K562 (cell line): ENCODE measurements around the gene GRAMD2B. TPM values are rescaled to one million over a fixed set of nuclear protein-coding genes. Genes with fewer than 3 reads are reported as not detected.

Experiments
- ATAC-seq: fragments of 200-7000 bp; cut with Tn5 transposase; 3 replicates; pipeline ENCODE4 v1.9.1; 2020; ENCODE audit warnings: moderate library complexity
- BruUV-seq: library from RNA; stranded (reverse); fragments of 400-500 nt; replicated peaks from 2 replicates; lab custom pipeline; 2021; lab: Mats Ljungman, UMichigan
- CTCF ChIA-PET: fragments of 300-600 bp; formaldehyde crosslinking; extraction: SDS; loops from one replicate; lab custom pipeline; 2021; ENCODE audit warnings: low intra/inter-chr PET ratio; lab: Yijun Ruan, JAX
- POLR2A ChIA-PET: fragments of 300-600, 350-650 bp; sonication (Branson Sonifier 250); formaldehyde crosslinking; extraction: SDS; loops from one replicate; lab custom pipeline; 2021; ENCODE audit warnings: antibody characterized with exemption, inconsistent platforms; lab: Yijun Ruan, JAX
- DNase-seq, 4 experiments: peaks; one replicate each; pipeline versions ENCODE4 v3.0.0 to v3.0.0-alpha.2; 2011 to 2018; ENCODE audit warnings: low spot score in 3 of 4, mixed read lengths in 3 of 4; ENCODE audit errors: extremely low read depth in 1 of 4
- FAIRE-seq: peaks from 2 replicates; lab custom pipeline; 2011; peaks lifted over from hg19 to GRCh38; lab: Jason Lieb, UNC
- H2AFZ ChIP-seq: 2 replicates; pipeline ENCODE4 v1.6.0; 2011; ENCODE audit warnings: low read depth, low read length, control low read depth, inconsistent platforms
- H3K27ac ChIP-seq: fragments of 200-600 bp; 3 replicates; pipeline ENCODE4 v1.8.0; 2011; ENCODE audit warnings: low read depth, mild to moderate bottlenecking, control low read depth, inconsistent platforms, low read length, moderate library complexity, mixed read lengths; ENCODE audit errors: extremely low read depth
- H3K27me3 ChIP-seq, 2 experiments: fragments of 300-600 bp in 1 of 2; 2 replicates in 1 of 2; 3 replicates in 1 of 2; pipeline versions ENCODE4 v1.6.0 to v1.8.0; 2011; ENCODE audit warnings: inconsistent platforms in 2 of 2, low read length in 2 of 2, mild to moderate bottlenecking in 1 of 2, mixed read lengths in 1 of 2, moderate library complexity in 1 of 2; ENCODE audit not compliant: control insufficient read depth in 2 of 2, insufficient read depth in 2 of 2
- H3K36me3 ChIP-seq: fragments of 300-600 bp; 3 replicates; pipeline ENCODE4 v1.8.0; 2011; ENCODE audit warnings: mild to moderate bottlenecking, low read length, inconsistent platforms; ENCODE audit not compliant: control insufficient read depth, insufficient read depth
- H3K4me1 ChIP-seq, 2 experiments: fragments of 200-600 bp in 1 of 2; replicated peaks in 1 of 2; 2 replicates in 1 of 2; 3 replicates in 1 of 2; pipeline versions ENCODE4 v1.5.1 to v1.8.0; 2011; ENCODE audit warnings: inconsistent platforms in 2 of 2, low read length in 2 of 2, mild to moderate bottlenecking in 1 of 2, mixed read lengths in 1 of 2, moderate library complexity in 1 of 2; ENCODE audit not compliant: control insufficient read depth in 2 of 2, insufficient read depth in 2 of 2
- H3K4me2 ChIP-seq: 2 replicates; pipeline ENCODE4 v1.6.1; 2011; ENCODE audit warnings: low read length, control low read depth, inconsistent platforms, mixed read lengths; ENCODE audit not compliant: insufficient read depth
- H3K4me3 ChIP-seq: fragments of 200-600 bp; sonication (generic), shearing (Covaris generic); 2 replicates; pipeline ENCODE4 v1.5.1; 2016; ENCODE audit warnings: control low read depth, inconsistent platforms
- H3K79me2 ChIP-seq: fragments of 200-600 bp; 3 replicates; pipeline ENCODE4 v1.8.0; 2011; ENCODE audit warnings: low read length, inconsistent platforms; ENCODE audit not compliant: control insufficient read depth, insufficient read depth
- H3K9ac ChIP-seq, 2 experiments: 2 replicates each; pipeline versions ENCODE4 v1.6.0 to v1.6.1; 2011; ENCODE audit warnings: low read depth in 2 of 2, low read length in 2 of 2, control low read depth in 1 of 2, inconsistent platforms in 1 of 2, mild to moderate bottlenecking in 1 of 2, mixed read lengths in 1 of 2; ENCODE audit not compliant: insufficient read depth in 1 of 2
- H3K9me1 ChIP-seq: one replicate; pipeline ENCODE4 v1.6.0; 2011; ENCODE audit warnings: inconsistent platforms, mild to moderate bottlenecking, low read length, moderate library complexity; ENCODE audit not compliant: control insufficient read depth, insufficient read depth
- H3K9me3 ChIP-seq: replicated peaks from 2 replicates; pipeline ENCODE4 v1.5.1; 2011; ENCODE audit warnings: low read depth, low read length, inconsistent platforms; ENCODE audit not compliant: control insufficient read depth, insufficient read depth
- H4K20me1 ChIP-seq: replicated peaks from 2 replicates; pipeline ENCODE4 v1.6.1; 2011; ENCODE audit warnings: low read length, inconsistent platforms, mixed read lengths; ENCODE audit not compliant: control insufficient read depth, insufficient read depth
- ATF1 ChIP-seq, 2 experiments: fragments of 450-650 bp in 1 of 2; IDR thresholded peaks; 2 replicates each; pipeline ENCODE4 v1.6.1; 2016; ENCODE audit warnings: missing compliant biosample characterization in 1 of 2, missing genetic modification characterization in 1 of 2
- BCL6 ChIP-seq: fragments of 250-450 bp; sonication (Bioruptor Pico); IDR thresholded peaks from 2 replicates; pipeline ENCODE4 v1.4.0; 2020
- CCNT2 ChIP-seq: IDR thresholded peaks from 2 replicates; pipeline ENCODE4 v1.6.1; 2011; ENCODE audit warnings: borderline replicate concordance, low read depth, mild to moderate bottlenecking, moderate library complexity, mixed read lengths, low read length; ENCODE audit not compliant: insufficient read length; ENCODE audit errors: extremely low read depth
- CEBPB ChIP-seq: fragments of 450-650 bp; IDR thresholded peaks from 2 replicates; pipeline ENCODE4 v1.6.1; 2016; ENCODE audit warnings: missing genetic modification characterization, missing compliant biosample characterization
- ETV6 ChIP-seq, 3 experiments: fragments of 150-350 bp in 1 of 3; sonication (generic) in 1 of 3; formaldehyde crosslinking in 1 of 3; IDR thresholded peaks; 2 replicates each; pipeline versions ENCODE4 v1.6.1 to v1.8.0; 2014 to 2022; ENCODE audit warnings: borderline replicate concordance in 2 of 3, low read depth in 2 of 3, antibody characterized with exemption in 1 of 3, low read length in 1 of 3, mild to moderate bottlenecking in 1 of 3, missing genetic modification reagents in 1 of 3
- FOXP1 ChIP-seq: sonication (generic); formaldehyde crosslinking; IDR thresholded peaks from 2 replicates; pipeline ENCODE4 v1.8.0; 2022; ENCODE audit warnings: mild to moderate bottlenecking, missing genetic modification reagents
- KAT7 ChIP-seq: sonication (generic); formaldehyde crosslinking; IDR thresholded peaks from 2 replicates; pipeline ENCODE4 v1.8.0; 2022; ENCODE audit warnings: missing genetic modification reagents, mild to moderate bottlenecking, borderline replicate concordance
- MTA2 ChIP-seq: fragments of 450-650 bp; IDR thresholded peaks from 2 replicates; pipeline ENCODE4 v1.6.1; 2016; ENCODE audit warnings: low read depth
- PTTG1 ChIP-seq: fragments of 450-650 bp; IDR thresholded peaks from 2 replicates; pipeline ENCODE4 v1.6.1; 2016; ENCODE audit warnings: low read depth, mild to moderate bottlenecking, missing genetic modification characterization, missing compliant biosample characterization
- RCOR1 ChIP-seq, 2 experiments: IDR thresholded peaks; 2 replicates each; pipeline ENCODE4 v1.6.1; 2012; ENCODE audit warnings: low read depth in 2 of 2, low read length in 2 of 2, borderline replicate concordance in 1 of 2, improper control_type of control experiment in 1 of 2
- TFAP4 ChIP-seq: sonication (generic); formaldehyde crosslinking; IDR thresholded peaks from 2 replicates; pipeline ENCODE4 v1.8.0; 2022; ENCODE audit warnings: missing genetic modification reagents, mild to moderate bottlenecking, moderate library complexity, borderline replicate concordance
- ZBTB8A ChIP-seq: fragments of 450-650 bp; IDR thresholded peaks from 2 replicates; pipeline ENCODE4 v1.6.1; 2018; ENCODE audit warnings: mild to moderate bottlenecking, moderate library complexity; ENCODE audit not compliant: partially characterized antibody
- ZMIZ1 ChIP-seq, 2 experiments: fragments of 150-350 bp in 1 of 2; IDR thresholded peaks; 2 replicates each; pipeline ENCODE4 v1.6.1; 2012 to 2016; ENCODE audit warnings: low read depth in 2 of 2, low read length in 2 of 2, mild to moderate bottlenecking in 1 of 2, moderate library complexity in 1 of 2
- ZNF224 ChIP-seq: sonication (generic); formaldehyde crosslinking; IDR thresholded peaks from 2 replicates; pipeline ENCODE4 v1.8.0; 2022; ENCODE audit warnings: mild to moderate bottlenecking, missing genetic modification reagents
- ZNF282 ChIP-seq: sonication (generic); formaldehyde crosslinking; IDR thresholded peaks from 2 replicates; pipeline ENCODE4 v1.8.1; 2023; ENCODE audit warnings: missing genetic modification reagents
- ZNF449 ChIP-seq: fragments of 250-450 bp; sonication (Bioruptor Pico); IDR thresholded peaks from 2 replicates; pipeline ENCODE4 v1.8.0; 2022; ENCODE audit warnings: moderate library complexity, mild to moderate bottlenecking, inconsistent platforms
- ZNF780A ChIP-seq: fragments of 250-450 bp; sonication (Bioruptor Pico); IDR thresholded peaks from 2 replicates; pipeline ENCODE4 v1.5.0; 2021; ENCODE audit warnings: mild to moderate bottlenecking
- in situ Hi-C: fragments of 300-500 bp; cut with MboI; formaldehyde crosslinking; loops from 4 replicates; pipeline ENCODE4 v1.15.0; 2018; ENCODE audit warnings: inconsistent platforms, mixed read lengths
- intact Hi-C: fragments of 100-400 bp; cut with micrococcal nuclease; formaldehyde crosslinking; loops from 2 replicates; pipeline ENCODE4 v1.14.2; 2022
- polyA plus RNA-seq, 8 experiments: library from polyadenylated mRNA; depleted of rRNA in 4 of 8; stranded (reverse) in 5 of 8; unstranded in 3 of 8; fragments of >200 nt; fragmentation: Nextera tagmentation in 2 of 8; fragmentation: Illumina TruSeq in 1 of 8; extraction: Ambion mirVana in 2 of 8; extraction: Trizol in 1 of 8; gene quantifications; 2 replicates each; pipeline versions ENCODE4 v1.2.1 to v1.2.3, GENCODE V29; 2011 to 2014; ENCODE audit warnings: inconsistent platforms in 1 of 8, missing spikeins in 1 of 8
- total RNA-seq, 7 experiments: library from RNA; depleted of rRNA in 6 of 7; stranded (reverse); fragments of >200 nt in 6 of 7; fragmentation: Illumina TruSeq in 2 of 7; extraction: Trizol in 2 of 7; gene quantifications; 2 replicates each; pipeline versions ENCODE4 v1.2.1 to v1.2.3, GENCODE V29; 2011 to 2021; ENCODE audit warnings: low replicate concordance in 1 of 7

The GRAMD2B gene
- total and polyA plus RNA-seq, 9 of the 15 experiments (the other 6 are each of a cell fraction or from before 2014, with no cell fraction given): 0.32 to 4.2 (median 1.4) TPM

- no peak for TF ChIP-seq ZNF449
- no peak for TF ChIP-seq RCOR1 (IDR thresholded peaks at IDR 0.05; ENCODE audit: borderline replicate concordance in 1 of 2, low read depth in 2 of 2, low read length in 2 of 2)
- TF ChIP-seq FOXP1 (CRISPR knock-in tag): no peak
- no peak for TF ChIP-seq BCL6 (CRISPR knock-in tag)
- TF ChIP-seq ZBTB8A: no peak
- no peak for TF ChIP-seq ZNF282 (CRISPR knock-in tag)
- no peak for TF ChIP-seq ZNF224 (CRISPR knock-in tag)
- TF ChIP-seq MTA2: no peak
- TF ChIP-seq CCNT2: no peak
- TF ChIP-seq CEBPB: no peak
Measured at GRCh38 chr5:126428421-126428820, 5.2 kb downstream of the GRAMD2B start (continued).

- no peak overlapping the region for H3K4me3 ChIP-seq
- no peaks in the 10 kb centered on the region for H3K27me3 ChIP-seq
- no peak overlapping the region for H3K9ac ChIP-seq
- intact Hi-C loops: no loop called here
- ChIA-PET CTCF (no interaction called here), POLR2A (no interaction called here)
- no peak overlapping the region for H2AFZ ChIP-seq
- no peak for FAIRE-seq
- H3K36me3 ChIP-seq: no peaks in the 10 kb centered on the region
- H4K20me1 ChIP-seq: no peaks in the 10 kb centered on the region
- DNase-seq: no peak
- no peak for ATAC-seq
- H3K27ac ChIP-seq: no peak overlapping the region
- H3K79me2 ChIP-seq: no peaks in the 10 kb centered on the region
- in situ Hi-C loops: no loop called here
- H3K9me1 ChIP-seq: no peaks in the 10 kb centered on the region
- no peak overlapping the region for H3K4me2 ChIP-seq
- H3K9me3 ChIP-seq: no peaks in the 10 kb centered on the region
- BruUV-seq: no TSS peak
- no peaks in the 10 kb centered on the region for H3K4me1 ChIP-seq
- TF ChIP-seq ZNF780A (no peak), ATF1 (CRISPR knock-in tag; IDR thresholded peaks at IDR 0.05) (no peak), ATF1 (tag; IDR thresholded peaks at IDR 0.05) (no peak), ETV6 (IDR thresholded peaks at IDR 0.05; ENCODE audit: borderline replicate concordance in 1 of 2, low read depth in 2 of 2, low read length in 1 of 2) (no peak), ETV6 (CRISPR knock-in tag; IDR thresholded peaks at IDR 0.05; ENCODE audit: borderline replicate concordance) (no peak), PTTG1 (tag) (no peak), KAT7 (no peak), TFAP4 (CRISPR knock-in tag) (no peak), ZMIZ1 (IDR thresholded peaks at IDR 0.05; ENCODE audit: low read depth in 2 of 2, low read length in 2 of 2) (no peak)
Measured at GRCh38 chr5:126430631-126431030, 7.4 kb downstream of the GRAMD2B start.
